GM20000 (cell line): ENCODE measurements around the gene SARDH.

Experiments
- DNase-seq: peaks from one replicate; pipeline ENCODE4 v3.0.0; 2012; ENCODE audit warnings: low spot score
- TF ChIP-seq, protein P1 (sequence below): IDR thresholded peaks from 2 replicates; pipeline ENCODE4 v1.5.1; 2012; ENCODE audit warnings: mild to moderate bottlenecking, control low read depth; ENCODE audit errors: extremely low read depth, missing control alignments

Gene SARDH

DNA sequence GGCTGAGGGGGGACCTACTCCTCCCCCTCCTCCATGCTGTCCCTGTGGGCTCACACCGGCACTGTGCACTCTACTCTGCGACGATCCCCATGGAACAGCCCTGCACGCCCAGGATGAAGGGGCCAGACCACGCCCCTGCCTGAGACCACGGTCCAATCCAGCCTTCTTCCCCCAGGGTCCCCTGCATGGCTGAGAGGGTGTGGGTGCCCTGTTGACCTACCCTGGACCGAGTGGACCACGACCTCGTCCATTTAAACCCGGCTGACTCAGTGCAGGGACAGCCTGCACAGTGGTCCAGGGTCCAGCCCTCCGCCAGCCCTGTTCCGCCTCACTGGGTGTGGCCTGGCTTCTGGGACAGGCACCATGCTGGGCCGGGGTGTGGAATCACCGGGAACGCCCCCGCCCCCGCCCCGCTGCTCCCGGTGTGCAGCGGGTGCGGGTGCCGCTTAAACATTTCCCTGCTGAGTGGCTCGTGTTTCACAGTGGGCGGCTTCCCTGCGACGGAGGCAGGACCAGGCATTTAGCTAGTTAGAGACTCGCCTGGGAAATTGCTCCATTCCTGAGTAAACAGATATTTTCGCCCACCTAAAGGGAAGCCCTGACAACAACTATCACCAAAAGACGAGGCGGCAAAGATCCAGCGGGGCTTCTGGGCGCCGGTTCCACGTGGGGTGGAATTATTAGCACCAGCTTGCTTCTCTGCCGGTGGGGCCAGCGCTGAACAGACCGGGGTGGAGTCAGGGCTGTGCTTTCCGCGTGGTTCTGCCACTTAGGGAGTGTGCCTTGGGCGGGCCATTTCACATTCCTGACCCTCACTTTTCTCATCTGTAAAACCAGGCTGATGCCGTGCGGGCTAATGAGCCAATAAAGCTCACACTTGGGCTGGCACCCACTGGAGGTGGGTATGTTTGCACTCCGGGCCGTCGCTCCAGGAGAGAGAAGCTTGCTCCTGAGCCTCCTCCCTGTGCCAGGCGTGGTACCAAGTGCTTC lies 79.4 kb downstream of the SARDH start:
- no peak for DNase-seq
- TF ChIP-seq, protein P1, sequence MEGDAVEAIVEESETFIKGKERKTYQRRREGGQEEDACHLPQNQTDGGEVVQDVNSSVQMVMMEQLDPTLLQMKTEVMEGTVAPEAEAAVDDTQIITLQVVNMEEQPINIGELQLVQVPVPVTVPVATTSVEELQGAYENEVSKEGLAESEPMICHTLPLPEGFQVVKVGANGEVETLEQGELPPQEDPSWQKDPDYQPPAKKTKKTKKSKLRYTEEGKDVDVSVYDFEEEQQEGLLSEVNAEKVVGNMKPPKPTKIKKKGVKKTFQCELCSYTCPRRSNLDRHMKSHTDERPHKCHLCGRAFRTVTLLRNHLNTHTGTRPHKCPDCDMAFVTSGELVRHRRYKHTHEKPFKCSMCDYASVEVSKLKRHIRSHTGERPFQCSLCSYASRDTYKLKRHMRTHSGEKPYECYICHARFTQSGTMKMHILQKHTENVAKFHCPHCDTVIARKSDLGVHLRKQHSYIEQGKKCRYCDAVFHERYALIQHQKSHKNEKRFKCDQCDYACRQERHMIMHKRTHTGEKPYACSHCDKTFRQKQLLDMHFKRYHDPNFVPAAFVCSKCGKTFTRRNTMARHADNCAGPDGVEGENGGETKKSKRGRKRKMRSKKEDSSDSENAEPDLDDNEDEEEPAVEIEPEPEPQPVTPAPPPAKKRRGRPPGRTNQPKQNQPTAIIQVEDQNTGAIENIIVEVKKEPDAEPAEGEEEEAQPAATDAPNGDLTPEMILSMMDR: no peak

DNA sequence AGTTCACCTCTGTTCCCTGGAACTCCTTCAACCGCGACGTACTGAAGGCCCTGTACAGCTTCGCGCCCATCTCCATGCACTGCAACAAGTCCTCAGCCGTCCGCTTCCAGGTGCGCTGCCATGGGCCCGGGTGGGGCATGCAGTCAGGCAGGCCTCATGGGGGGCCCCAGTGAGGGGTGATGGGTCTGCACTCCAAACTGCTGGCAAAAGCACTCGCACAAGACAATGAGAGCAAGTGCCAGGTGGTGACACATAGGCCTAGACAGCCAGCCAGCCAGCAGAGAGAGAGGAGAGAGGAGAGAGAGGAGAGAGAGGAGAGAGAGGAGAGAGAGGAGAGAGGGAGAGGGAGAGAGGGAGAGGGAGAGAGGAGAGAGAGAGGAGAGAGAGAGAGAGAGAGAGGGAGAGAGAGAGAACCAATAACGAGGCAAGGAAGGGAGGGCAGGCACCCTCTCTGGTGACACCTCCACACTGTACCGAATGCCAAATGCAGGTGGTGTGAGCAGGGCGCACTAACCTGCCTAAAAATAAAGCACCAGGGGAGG lies 81.0 kb downstream of the SARDH start:
- DNase-seq: no peak
- TF ChIP-seq, protein P1: no peak

DNA sequence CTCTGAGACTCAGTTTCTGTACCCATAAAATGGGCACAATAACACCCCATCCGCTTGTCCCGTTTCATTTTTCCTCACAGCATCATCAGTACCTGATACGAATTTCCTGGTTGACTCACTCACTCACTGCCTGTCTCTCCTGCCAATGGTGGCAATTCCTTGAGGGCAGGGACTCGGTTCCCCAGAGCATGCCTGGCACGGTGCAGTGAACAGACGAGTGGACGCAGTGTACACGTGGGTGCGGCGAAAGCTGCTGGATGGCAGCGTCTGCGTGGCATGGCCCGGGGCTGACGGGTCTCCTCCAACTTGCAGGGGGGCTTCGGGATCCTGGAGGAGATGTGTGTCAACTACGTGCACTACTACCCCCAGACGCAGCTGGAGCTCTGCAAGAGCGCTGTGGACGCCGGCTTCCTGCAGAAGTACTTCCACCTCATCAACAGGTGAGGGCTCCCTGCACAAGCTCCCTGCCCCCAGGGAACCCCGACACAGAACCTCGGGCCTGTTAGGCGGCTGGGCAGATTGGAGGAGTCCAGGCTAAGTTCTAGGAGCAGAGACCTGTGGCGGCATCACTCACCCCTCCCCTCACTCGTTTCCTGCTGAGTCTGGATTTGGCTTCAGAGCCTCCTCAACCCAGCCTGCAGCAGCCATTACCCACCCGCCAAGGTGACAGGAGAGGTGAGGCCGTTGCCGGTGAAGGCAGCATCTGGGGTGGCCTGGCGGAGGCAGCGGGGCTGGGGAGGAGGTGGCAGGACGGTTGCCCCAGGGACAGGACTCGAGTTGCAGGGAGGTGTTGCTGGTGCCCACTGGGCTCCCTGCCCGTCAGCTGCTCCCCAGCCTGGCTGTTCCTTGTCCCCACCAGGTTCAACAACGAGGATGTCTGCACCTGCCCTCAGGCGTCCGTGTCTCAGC lies 81.7 kb downstream of the SARDH start:
- TF ChIP-seq, protein P1: no peak
- DNase-seq: no peak

DNA sequence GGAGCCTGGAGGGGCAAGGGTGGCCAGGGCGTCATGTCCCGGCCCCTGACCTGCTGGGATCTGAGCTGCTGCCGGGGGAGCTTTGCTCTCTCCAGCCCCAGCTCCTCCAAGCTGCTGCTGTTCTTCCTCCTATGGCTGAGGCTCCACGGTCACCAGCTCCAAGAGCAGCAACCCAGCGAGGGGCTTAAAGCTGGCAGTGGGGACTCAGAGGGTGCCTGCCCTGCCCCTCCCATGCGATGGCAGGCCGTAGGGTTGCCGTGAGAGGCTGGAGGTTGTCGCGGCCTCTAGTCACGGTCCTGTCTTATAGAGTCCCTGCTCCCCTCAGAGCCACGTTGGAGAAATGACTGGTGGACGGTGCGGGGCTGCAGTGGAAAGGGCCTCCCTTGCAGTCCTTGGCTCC lies 82.5 kb downstream of the SARDH start:
- TF ChIP-seq, protein P1: no peak
- DNase-seq: no peak

DNA sequence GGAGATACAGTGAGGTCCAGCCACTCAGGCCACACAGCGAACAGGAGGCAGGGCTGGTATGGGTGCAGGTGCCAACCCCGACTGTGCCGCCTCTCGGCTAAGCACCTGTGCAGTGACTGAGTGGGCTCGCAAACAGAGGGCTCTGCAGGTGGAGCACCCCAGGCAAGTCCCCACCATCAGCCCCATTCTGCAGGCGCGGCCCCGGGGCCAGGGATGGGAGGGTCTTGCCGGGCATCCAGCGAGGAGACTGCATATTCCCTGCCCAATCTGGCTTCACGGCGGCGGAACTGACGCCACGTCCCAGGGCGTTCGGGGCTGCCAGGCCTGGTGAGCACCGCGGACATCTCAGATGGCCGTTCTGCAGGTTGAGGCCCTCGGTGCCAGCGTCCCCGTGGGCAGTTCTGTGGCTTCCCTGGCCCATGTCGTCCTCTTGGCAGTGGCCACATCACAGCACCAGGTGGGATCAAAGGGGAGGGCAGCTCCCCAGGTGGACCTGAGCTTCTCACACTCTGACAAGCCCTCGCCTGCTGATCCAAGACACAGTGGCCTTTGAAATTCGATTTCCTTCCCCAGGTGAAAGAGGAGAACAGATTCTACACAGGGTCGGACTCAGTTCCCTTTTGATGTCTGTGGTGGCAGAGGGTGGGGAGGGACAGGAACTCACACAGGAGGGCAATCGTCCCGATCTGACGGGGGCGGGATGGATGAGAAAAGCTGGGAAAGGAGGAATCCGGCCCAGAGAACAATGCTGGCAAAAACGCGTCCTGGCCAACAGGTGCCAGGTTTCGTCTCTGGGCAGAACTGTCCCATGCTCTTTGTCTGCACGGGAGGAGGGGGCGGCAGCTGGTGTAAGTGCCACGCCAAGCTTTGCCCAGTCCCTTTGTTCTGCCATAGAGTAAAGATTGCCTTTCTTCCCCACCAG lies 83.2 kb downstream of the SARDH start:
- TF ChIP-seq, protein P1: no peak
- DNase-seq: no peak

DNA sequence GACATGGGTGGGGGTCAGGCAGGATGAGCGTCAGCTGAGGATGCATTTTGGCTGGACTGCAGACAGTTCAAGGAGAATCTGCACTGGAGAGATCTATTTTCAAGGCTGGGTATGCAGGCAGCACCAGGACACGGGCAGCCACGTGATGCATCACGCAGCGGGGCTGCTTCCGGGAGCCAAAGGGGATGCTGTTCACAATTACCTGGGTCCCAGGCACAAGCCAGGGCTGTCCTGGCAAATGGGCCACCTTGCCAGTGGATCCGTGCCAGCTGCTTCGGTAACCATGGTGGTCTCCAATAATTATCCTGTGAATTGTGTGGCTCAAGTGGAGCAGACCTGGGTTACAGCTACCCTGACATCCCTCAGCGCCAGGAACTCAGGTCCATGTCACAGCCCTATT lies 84.5 kb downstream of the SARDH start:
- TF ChIP-seq, protein P1: no peak
- DNase-seq: no peak
